ENCODE results near the gene UQCRHL.
"Not testable (repeated sequence)": the region's sequence is repeated elsewhere in the genome, so short reads cannot be mapped to it uniquely, and the experiment has no call there.

The UQCRHL gene

DNA sequence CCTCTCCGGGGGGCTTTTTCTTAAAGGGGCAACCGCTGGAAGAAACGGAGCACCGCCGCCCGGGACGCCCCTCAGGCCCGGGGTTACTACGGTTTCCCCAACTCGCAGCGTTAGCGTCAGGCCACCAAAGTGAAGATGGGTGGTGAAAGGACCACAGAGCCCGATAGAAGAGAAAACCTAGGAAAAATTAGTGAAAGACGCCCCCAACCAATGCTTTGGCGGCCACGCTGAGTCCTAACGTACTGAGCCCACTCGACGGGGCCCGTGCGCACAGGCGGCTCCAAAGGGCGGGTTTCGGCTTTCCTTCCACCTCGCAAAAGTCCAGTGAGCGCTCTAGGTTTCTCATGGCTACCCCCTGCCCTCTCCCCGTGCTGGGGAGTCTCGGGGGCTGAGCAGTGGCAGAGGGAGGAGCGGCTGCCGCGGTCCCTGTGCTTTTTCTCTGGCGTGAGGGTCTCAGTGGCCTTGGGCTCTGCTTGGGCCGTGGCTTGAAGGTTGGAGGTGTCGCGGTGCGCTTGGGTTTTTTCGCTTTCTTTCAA is 27.8 kb upstream of the UQCRHL start:
- no peak for DNase-seq

DNA sequence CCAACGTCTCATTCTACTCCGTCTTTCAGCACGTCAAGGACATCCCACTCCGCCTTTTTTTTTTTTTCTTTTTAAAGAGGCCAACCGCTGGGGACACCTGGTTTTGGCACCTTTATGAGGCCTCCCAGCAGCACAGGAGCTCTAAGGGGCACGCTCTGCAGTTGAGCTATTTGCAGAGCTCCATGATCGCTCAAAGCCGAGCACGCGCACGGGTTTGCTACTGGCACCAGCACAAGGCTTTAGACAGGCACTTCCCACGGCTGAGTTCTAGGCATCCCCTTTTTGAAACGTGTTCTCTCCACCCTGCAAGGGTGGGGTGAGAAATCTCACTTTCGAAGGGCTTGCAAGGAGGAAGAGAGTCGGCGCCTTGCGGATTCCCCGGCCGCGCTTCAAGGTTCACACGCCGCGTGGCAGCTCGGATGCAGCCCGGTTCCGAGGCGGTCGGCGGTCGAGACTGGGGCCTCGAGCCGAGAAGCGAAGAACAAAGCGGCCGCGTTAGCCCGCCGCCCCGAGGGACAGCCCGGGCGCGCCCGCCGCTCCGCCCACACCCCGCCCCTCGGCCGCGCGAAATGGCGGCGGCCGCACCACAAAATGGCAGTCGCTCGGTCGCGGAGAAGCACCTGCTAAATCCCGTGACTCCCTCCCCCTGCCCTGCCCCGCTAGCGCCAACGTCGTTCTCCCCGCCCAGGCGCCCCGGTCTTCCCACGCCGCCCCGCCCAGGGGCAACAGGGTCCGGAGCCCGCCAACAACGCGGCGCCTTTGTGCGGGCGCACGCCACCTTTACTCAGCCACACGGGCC is 27.2 kb upstream of the UQCRHL start:
- DNase-seq, result peak; percentile 82

DNA sequence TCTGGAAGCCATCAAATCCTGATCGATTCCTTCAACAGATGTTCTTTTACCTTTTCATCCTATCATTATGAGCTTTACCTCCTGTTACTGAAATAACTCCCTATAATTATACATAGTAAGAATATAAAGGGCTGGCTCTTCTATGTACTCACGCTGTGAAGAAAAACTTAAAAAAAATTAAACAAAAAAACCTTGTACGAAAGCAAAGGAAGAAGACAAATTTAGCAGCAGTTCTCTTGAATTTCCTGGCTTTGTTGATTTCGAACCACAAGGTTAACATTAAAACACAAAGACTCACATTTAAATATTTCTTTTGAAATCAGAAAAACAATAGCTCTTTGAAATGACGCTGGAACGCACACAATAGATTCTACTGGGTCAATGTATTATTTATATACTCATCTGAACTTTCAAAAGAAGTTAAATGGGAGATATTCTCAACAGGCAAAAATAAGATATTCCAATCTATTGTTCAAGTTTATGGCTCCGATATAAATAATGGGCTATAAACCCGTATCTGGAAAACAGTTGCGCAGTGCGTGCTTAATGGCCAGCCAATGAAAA is 26.5 kb upstream of the UQCRHL start:
- no peak for DNase-seq

DNA sequence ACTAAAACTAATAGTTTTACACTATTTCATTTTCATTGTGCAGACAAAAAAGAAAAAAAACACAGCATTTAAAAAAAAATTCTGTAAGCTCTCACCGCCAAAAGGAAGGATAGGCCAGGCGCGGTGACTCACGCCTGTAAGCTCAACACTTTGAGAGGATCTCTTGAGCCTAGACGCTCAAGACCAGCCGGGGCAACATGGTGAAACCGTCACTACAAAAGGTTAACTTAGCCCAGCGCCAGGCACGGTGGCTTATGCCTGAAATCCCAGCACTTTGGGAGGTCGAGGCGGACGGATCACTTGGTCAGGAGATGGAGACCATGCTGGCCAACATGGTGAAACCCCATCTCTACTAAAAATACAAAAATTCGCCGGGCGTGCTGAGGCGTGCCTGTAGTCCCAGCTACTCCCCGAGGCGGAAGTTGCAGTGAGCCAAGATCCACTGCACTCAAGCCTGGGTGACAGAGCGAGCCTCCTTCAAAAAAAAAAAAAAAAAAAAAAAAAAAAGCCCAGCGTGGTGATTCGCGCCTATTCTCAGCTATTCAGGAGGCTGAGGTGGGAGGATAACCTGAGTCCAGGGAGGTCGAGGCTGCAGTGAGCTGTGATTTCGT is 25.7 kb upstream of the UQCRHL start:
- DNase-seq, result no peak

DNA sequence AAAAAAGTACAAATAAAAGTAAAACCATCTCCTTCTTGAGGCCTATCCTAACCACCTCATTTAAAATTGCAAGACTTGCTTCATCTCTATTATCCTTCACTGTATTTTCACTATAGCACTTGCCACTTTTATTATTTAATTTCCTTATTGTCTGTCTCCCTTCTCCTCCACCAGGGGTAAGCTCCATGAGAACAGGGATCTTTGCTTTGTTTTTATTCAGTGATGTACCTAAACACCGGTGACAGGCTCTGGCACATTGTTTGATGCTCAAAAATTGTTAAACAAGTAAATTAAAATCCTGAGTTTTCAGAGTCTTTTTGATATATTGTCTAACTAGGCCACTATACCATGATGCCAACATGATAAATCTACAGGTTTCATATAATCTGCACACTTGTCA is 22.8 kb upstream of the UQCRHL start:
- DNase-seq, result no peak

DNA sequence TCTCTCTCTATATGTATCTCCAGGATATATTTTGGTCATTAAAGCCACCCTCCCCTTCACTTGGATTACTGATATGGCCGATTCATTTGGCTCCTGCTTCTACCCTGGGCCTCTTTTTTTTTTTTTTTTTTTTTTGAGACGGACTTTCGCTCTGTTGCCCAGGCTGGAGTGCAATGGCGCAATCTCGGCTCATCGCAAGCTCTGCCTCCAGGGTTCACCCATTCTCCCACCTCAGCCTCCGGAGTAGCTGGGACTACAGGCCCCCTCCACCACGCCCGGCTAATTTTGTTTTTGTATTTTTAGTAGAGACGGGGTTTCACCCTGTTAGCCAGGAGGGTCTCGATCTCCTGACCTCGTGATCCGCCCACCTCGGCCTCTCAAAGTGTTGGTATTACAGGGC is 21.5 kb upstream of the UQCRHL start:
- not testable (repeated sequence) for DNase-seq

DNA sequence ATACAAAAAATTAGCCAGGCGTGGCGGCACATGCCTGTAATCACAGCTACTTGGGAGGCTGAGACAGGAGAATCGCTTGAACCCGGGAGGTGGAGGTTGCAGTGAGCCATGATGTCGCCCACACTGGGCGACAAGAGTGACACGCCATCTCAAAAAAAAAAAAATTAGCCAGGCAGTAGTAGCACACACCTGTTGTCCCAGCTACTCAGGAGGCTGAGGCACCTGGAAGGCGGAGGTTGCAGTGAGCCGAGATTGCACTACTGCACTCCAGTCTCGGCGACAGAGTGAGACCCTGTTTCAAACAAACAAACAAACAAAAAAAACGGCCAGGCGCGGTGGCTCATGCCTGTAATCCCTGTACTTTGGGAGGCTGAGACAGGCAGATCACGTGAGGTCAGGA is 20.1 kb upstream of the UQCRHL start:
- DNase-seq, result not testable (repeated sequence)

DNA sequence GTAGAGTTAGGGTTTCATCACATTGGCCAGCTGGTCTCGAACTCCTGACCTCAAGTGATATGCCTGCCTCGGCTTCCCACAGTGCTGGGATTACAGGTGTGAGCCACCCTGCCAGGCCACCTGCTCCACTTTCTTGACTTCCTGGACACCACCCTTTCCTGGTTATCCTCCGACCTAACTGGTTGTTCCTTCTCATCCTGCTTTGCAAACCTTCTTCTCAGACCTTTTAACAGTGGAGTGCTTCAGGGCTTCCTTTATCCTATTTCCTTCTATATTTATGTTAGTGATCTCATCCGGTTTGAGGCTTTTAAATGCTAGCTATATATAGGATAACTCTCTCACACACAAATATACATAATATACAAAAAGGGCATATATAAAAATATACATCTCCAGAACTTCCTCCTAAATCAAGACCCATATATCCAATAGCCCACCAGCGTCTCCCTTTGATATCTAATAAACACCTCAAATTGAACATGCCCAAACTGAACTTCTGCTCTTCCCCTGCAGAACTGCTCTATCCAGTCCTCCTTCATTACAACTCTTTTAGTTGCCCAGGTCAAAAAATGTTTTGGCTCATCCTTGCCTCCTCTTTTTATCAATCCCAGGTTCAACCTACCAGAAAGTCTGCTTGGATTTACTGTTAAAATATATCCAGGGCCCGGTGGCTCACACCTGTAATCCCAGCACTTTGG is 19.5 kb upstream of the UQCRHL start:
- DNase-seq, result no peak

DNA sequence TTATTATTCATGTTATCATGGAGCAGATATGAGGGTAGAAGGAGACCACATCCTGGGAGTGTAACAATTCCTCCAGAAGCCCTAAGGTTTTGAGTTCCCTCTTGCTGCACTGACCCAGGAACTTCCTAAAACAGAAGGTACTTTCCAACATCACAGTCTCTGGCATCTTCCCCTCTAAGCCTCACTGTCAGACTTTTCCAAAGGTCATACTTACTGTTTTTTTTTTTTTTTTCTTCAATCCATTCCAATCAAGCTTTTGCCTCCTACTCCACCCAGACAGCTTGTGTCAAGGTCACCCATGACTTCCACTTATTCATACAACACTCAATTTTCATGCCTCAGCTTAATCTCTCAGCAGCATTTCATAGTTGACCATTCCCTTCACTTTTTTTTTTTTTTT is 18.4 kb upstream of the UQCRHL start:
- no peak for DNase-seq

DNA sequence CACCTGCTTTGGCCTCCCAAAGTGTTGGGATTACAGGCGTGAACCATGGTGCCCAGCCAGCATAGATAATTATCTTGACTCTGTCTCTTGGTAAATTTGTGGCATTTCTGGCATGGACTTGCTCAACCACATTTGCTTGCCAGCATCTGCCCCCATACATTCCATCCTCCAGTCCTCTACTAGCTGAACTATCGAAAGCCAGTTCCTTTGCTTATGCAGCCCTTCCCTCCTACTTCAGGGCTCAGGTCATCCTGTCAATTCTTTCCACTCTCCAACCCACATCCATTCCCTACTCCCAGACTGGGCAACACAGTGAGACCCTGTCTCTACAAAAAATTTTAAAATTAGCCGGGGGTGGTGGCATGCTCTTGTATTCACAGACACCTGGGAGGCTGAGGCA is 13.0 kb upstream of the UQCRHL start:
- DNase-seq, result no peak

DNA sequence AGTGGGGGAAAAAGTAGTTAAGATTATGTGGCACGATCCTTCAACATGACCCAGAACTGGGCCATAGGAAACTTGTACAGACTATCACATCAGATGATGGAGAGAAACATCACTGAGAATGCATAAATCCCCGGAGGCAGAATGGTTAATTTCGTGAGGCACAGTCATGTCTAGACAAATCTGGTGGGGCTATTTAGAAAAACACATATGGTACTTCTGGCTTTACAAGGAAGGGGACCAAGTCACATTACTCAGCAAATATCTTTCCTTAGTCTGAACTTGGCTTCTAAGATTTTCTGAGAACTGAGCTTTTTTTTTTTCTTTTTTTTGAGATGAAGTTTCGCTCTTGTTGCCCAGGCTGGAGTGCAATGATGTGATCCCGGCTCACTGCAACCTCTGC is 9.2 kb upstream of the UQCRHL start:
- no peak for DNase-seq

DNA sequence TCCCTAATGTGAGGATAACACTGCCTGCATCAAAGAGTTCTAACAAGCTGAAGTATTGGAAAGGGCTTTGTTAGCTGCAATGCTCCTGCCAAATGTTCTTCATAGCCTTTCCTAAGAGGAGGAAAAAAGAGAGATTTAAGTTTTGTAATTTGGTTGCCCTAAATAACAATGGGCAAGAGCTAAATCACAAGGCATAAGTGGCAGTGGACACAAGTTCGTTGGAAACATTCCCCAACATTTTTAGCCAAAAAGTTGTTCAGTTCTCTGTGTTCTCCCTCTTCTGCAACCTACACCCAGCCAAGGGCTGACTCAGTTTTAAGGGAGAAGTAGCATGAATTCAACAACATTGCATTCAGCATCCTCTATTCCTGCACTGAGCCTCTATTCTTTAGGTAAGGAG is 2.6 kb upstream of the UQCRHL start:
- DNase-seq, result no peak

DNA sequence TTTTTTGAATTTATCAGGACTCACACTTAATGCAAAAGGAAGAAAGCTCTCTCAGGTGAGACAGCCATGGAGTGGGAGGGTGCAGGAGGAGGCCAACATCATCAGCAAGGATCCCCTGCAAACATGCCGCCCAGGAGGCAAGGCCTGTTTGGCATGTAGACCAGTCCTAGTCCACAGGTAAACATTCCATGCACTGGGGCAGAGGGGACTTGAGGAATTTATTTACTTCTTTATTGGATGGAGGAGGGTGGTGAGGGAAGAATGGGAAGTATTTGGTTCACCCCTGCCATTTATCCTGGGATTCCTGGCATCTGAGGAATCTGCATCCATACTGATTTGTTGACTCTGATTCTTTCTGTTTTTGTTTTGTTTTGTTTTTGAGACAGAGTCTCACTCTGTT is 1.5 kb upstream of the UQCRHL start:
- DNase-seq, result no peak

DNA sequence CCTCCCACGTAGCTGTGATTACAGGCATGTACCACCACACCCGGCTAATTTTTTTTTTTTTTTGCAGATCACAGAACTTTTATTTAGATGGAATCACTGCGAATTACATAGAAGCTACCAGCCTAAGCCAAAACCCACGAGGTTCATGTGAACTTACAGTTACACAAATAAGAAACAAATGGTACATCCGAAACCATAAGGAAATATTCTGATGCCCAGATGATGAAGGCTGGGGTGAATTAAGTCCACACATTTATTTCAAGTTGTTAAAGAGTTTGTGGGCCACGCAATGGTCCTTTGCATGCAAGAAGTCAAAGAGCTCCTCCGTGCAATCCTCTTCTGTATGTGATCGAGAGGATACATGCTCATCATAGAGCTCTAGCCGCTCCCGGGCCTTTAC is 328 bp downstream of the UQCRHL start:
- no peak for DNase-seq

DNA sequence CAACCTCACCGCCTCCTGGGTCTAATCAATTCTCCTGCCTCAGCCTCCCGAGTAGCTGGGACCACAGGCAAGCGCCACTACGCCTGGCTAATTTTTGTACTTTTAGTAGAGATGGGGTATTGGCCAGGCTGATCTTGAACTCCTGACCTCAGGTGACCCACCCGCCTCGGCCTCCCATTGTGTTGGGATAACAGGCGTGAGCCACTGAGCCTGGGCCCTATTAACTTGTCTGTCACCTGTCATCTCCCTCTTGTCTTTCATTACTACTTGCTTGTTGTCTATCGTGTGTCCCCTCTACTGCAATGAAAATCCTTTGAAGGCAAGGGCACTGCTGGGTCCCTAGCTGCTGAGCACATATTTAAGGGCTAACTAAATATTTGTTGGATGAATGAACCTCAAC is 3.4 kb downstream of the UQCRHL start:
- no peak for DNase-seq

DNA sequence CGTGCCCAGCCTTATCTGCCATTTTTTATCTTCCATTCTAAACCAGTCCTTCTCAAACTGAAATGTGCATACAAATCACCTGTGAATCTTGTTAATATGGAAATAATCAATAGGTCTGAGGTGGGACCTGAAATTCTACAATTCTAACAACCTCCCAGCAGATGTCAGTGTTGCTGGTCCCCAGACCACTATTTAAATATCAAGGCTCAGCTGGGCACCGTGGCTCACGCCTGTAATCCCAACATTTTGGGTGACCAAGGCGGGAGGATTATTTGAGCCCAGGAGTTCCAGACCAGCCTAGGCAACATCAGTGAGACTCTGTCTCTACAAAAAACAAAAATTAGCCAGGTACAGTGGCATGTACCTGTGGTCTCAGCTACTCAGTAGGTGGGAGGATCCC is 4.1 kb downstream of the UQCRHL start:
- DNase-seq, result no peak

DNA sequence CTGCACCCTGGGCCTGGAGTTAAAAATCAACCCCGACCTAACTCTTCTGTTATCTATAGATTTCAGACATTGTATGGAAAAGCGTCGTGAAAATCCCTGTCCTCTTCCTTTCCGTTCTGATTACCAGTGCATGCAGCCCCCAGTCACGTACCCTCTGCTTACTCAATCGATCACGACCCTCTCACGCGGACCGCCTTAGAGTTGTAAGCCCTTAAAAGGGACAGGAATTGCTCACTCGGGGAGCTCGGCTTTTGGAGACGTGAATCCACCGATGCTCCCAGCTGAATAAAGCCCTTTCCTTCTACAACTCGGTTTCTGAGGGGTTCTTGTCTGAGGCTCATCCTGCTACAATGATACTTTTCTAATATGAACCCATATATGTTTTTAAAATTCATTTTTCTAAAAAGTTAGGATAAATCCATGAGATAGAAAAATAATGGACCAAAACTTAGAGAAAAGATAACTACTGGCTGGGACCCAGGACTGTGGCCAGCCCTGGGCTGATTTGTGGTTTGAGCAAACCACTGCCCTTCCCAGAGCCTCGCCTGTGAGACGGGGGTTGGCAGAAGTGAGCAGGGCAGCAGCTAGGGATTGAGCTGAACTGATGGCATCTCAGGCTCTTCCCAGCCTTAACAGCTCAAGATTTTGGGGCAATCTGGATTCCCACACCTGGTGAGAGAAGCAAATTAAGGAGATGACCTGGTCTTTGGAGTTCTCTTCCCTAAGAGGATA is 5.0 kb downstream of the UQCRHL start:
- DNase-seq, result no peak

DNA sequence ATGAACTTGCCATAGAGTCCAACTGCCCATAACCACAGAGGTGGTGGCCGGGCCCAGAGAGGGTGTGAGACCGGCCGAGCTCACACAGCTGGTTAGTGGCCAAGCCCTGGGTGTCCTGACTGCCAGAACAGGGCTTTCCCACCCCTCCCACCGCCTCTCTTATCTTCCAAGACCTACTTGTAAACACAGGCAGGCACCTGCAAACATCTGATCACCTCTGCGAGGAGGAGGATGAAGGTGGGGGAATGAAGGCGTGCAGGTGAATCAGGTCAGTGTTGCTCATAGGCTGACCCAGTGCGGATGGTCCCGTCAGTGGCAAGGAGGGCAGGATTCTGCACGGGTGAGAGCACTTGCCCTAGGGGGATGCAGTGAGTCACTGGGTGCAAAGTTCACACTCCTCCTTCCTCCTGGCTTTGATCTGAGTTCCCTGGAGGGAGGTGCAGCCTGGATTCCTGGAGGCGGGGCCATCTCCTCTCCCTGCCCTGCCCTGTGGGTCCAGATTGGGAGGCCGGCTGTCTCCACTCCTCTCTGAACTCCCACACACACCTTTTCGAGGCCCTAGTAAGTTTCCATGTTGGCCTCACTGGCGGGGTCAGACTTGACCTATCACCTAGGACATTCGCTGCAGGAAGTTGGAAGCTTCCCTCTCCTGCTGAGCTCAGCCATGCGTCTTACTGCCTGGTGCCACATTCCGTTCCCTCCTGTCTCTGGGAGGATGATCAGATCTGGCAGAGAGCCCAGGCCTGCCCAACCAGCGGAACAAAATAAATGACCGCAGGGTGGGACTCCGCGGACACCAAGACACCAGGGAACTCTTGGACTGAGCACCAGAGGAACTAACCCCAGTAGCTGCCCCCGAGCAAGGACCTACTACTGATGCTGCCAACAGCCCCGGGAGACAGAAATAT is 7.3 kb downstream of the UQCRHL start:
- DNase-seq, result no peak

DNA sequence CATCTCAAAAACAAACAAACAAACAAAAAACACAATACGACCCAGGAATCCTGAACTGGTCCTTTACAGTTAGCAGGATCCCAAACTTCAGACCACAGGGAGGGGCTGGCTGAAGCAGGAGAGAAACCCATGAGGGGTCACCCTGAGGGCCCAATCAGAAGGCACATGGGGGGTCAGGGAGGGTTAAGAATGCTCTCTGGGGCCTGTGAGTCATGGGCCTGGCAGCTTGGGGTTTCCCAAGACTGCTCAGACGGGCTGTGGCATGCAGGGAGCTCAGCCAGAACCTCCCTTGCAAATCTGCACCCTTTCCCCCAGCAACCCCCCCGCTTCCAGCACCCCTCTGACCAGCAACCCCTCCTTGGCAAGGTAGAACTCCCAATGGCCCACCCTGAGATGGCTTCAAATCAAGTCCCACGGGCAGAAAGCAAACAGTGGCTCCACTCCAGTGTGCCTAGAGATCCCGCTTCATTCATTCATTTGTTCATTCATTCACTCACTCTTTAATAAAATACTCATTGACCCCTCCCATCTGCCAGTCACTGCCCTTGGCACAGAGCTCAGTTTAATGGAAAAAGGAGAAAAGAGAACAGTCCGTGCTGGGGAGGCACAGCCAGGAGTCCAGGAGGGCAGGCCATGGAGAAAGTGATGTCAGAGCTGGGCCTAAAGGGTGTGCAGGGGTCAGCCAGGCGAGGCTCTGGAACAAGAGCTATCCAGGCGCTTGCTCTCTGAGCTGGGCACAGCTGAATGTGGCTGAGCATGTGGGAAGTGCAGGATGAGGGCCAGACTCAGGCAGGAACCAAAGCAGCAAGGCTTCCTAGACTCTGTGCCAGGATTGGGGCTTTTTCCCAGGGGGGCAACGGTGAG is 8.2 kb downstream of the UQCRHL start:
- peak; percentile 88 for DNase-seq

DNA sequence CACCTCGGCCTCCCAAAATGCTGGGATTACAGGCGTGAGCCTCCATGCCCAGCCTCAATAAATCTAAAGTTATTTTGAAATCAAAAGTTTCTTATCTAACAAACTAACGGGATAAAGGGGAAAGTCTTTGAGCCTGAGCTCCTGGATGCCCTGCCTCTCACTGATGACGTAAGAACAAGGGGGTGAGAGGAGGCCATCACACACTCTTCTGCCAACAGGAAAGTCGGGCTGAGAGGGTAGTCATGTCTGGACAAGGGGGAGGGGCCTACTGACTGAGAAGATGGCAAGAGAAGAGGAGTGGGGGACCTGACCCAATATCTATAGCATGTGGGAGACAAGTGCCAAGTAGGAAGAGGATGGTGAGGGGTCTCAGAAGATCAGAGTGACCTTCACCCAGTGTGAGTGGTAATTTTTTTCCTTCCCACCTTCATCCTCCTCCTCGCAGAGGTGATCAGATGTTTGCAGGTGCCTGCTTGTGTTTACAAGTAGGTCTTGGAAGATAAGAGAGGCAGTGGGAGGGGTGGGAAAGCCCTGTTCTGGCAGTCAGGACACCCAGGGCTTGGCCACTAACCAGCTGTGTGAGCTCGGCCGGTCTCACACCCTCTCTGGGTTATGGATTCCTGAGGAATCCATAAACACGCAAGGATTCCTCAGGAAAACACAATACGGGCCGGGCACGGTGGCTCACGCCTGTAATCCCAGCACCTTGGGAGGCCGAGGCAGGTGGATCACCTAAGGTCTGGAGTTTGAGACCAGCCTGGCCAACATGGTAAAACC is 9.6 kb downstream of the UQCRHL start:
- no peak for DNase-seq
